Sigmoid colon (tissue), 4 donors: Measurements from ENCODE around the gene KIF3C.

Source experiments
- EP300 ChIP-seq, 4 donors: sonication (generic); formaldehyde crosslinking; IDR thresholded peaks; one replicate each; pipeline ENCODE4 v1.6.1; 2017; ENCODE audit warnings: antibody characterized with exemption in 4 of 4
- POLR2A ChIP-seq, 2 donors: fragments of 450-650 bp; IDR thresholded peaks; one replicate each; pipeline ENCODE4 v1.6.1; 2016; ENCODE audit warnings: antibody characterized with exemption in 2 of 2, mild to moderate bottlenecking in 2 of 2, moderate library complexity in 2 of 2
- POLR2AphosphoS5 ChIP-seq, 4 donors: sonication (generic); formaldehyde crosslinking; IDR thresholded peaks; one replicate each; pipeline ENCODE4 v1.6.1; 2017; ENCODE audit warnings: antibody characterized with exemption in 4 of 4
- TF ChIP-seq, protein P1 (sequence below), 4 experiments: fragments of 450-650 bp in 3 of 4; fragments of 200-600 bp in 1 of 4; IDR thresholded peaks; one replicate each; pipeline ENCODE4 v1.5.1; 2016 to 2019; ENCODE audit warnings: antibody characterized with exemption in 4 of 4, mild to moderate bottlenecking in 3 of 4, moderate library complexity in 2 of 4

DNA sequence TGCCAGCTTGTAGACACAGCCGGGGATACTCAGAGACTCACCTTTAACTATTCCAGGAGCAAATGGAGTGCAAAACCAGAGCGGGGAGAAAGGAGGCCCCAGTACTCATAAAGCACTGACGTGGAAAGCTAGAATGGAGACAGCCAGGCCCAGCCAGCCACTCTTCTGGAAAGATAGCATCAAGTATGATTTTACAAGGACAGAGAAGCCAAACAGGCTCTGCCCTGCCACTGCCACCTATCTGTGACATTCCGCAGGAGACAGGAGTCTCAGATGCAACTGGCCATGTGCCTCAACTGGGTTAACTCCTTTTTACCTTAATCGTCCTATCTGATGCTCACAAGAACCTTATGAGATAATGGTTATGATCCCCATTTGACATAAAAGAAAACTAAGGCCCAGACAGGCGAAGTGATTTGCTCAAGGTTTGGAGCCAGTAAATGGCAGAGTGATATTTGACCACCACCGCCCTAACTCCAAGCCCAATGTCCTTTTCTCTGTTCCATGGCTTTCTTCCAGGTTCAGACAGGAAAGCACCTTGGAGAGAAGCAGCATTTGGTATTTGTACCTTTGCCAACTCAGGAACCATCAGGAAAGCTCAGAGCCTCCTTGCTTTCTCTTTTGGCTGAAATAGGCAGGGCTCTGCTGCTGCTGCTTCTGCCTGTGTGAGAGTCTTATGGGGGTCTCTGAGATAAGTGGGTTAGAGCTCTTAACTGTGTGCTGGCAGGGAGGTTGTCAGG, 15.6 kb downstream of the KIF3C start:
- TF ChIP-seq, protein P1, sequence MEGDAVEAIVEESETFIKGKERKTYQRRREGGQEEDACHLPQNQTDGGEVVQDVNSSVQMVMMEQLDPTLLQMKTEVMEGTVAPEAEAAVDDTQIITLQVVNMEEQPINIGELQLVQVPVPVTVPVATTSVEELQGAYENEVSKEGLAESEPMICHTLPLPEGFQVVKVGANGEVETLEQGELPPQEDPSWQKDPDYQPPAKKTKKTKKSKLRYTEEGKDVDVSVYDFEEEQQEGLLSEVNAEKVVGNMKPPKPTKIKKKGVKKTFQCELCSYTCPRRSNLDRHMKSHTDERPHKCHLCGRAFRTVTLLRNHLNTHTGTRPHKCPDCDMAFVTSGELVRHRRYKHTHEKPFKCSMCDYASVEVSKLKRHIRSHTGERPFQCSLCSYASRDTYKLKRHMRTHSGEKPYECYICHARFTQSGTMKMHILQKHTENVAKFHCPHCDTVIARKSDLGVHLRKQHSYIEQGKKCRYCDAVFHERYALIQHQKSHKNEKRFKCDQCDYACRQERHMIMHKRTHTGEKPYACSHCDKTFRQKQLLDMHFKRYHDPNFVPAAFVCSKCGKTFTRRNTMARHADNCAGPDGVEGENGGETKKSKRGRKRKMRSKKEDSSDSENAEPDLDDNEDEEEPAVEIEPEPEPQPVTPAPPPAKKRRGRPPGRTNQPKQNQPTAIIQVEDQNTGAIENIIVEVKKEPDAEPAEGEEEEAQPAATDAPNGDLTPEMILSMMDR (IDR thresholded peaks at IDR 0.05), result no peak
- TF ChIP-seq POLR2AphosphoS5 (IDR thresholded peaks at IDR 0.05), result no peak
- TF ChIP-seq POLR2A (IDR thresholded peaks at IDR 0.05), result no peak
- no peak for TF ChIP-seq EP300 (IDR thresholded peaks at IDR 0.05)
